Stimulated activated CD4-positive, alpha-beta T cell treated with anti-CD3 and anti-CD28 coated beads, Interleukin-4, amount 100 ng/mL, for 48 hours (primary cell): ENCODE measurements around the gene PHLDB2.

Source experiments
- DNase-seq, 2 donors: peaks; one replicate each; pipeline ENCODE4 v3.0.0-alpha.2; 2020; ENCODE audit warnings: low read depth in 2 of 2

Gene PHLDB2

DNA sequence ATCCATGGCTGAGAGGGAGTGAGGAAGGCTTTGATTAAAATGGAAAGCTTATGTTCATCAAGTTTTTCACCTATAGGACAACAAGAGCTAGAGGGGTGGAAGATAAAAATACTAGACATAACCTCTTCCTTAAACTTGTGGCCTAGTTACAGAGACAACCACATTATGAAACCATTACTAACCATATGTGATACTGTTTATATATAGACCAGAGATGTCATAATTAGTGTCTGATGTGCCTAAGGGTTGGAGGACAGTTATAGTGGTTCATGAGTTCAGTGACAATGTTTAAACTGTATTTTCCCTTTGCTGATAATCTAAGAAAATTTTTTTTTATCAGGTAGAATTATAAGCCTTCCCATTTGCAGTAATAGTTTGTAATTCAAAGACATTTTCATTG, 23.7 kb downstream of the PHLDB2 start:
- DNase-seq: no peak

DNA sequence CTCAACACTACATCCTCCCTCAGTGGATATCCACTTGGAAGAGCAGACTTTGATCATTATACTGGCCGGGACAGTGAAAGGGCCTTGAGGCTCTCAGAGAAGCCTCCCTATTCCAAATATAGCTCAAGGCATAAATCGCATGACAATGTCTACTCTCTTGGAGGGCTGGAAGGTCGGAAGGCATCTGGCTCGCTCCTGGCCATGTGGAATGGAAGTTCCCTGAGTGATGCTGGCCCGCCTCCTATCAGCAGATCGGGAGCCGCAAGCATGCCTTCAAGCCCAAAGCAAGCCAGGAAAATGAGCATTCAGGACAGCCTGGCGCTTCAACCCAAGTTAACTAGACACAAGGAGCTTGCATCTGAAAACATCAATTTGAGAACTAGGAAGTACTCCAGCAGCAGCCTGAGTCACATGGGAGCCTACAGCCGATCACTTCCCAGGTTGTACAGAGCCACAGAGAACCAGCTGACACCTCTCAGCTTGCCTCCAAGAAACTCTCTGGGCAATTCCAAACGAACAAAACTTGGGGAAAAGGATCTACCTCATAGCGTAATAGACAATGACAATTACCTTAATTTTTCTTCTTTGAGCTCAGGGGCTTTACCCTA, 25.4 kb downstream of the PHLDB2 start:
- DNase-seq: no peak

DNA sequence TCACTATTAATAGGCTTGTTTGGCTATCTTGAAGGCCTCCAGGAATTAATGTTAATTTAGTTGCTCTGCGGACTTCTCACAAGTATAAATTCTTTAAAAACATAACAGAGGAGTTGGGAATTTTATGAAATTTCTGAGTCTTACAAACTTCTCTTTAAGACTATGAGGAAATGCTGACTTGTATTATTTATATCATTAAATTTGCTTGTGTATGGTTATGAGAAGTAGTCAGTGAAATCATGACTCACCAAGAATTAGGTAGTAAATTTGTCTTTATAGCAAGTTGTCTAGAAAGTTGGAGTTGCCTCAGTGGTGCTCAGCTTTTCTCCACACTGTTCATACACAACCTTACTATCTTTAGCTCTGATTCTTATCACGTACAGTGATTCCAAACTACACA, 26.5 kb downstream of the PHLDB2 start:
- no peak for DNase-seq

DNA sequence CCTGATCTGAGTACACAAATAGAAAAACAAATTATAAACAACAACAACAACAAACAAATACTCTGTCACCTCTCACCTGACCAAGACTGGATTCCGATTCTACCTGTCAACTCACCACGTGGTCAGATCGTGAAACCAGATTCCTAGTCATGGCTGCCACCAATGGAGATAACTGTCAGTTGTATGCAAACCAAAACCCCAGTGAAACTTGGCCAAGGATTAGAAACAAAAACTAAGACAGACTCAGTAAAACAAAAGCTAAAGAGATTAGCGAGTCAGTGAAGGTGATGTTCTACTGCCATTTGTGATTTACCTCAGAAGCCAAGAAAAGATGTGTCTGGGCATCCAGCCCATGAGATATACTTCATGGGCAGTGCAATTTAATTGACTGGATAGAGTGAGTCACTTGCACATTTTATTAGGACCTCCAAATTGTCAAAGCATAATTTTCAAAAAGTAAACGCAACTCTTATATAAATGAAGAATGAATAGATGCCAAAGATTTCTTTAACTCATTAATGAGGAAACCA, 31.1 kb downstream of the PHLDB2 start:
- DNase-seq: no peak

DNA sequence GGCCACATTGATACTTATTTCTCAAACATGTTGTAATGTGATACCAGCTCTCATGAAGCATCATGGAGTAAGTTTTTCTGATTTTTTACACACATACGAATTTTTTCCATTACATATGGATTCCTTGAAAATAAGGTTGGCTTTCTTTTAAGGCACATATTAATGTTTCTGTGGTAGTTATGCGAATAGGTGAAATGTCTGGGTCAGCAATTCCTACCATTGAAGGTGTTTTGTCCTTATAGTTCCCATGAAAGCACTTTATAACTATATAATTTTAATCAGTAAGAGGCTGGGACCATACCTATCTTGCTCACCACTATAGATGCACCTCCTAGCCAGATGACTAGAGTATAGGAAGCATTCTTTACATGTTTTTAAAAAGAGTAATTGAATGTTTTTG, 33.0 kb downstream of the PHLDB2 start:
- no peak for DNase-seq

DNA sequence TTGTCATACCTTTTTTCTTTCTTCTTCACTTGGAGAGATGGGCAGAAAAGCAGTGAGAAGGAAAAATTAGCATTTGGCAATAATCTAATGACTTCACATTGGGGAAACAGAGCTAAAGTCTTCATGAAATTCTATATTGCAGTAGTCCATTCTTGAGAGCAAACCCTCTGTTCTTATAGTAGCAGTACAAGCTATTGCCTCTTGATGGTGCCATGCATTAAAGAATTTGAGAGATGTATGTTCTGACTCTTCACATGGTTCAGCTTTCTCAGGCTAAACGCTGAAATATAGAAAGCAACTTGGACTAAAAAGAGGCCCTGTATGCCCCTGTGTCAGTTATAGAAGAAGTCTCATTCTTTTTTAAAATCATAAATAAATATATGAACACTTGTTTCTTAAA, 36.0 kb downstream of the PHLDB2 start:
- no peak for DNase-seq

DNA sequence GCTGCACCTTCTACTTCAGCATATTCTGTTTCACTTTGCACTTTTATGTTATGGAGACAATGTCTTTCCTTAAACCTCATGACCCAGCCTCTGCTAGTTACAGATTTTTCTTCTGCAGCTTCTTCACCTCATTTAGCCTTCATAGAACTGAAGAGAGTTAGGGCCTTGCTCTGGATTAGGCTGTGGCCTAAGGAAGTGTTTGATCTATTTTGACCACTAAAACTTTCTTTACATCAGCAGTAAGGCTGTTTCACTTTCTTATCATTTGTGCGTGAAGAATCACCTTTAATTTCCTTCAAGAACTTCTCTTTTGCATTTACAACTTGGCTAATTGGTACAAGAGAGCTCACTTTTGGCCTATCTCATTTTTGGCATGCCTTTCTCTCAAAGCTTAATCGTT, 40.9 kb downstream of the PHLDB2 start:
- DNase-seq: no peak

DNA sequence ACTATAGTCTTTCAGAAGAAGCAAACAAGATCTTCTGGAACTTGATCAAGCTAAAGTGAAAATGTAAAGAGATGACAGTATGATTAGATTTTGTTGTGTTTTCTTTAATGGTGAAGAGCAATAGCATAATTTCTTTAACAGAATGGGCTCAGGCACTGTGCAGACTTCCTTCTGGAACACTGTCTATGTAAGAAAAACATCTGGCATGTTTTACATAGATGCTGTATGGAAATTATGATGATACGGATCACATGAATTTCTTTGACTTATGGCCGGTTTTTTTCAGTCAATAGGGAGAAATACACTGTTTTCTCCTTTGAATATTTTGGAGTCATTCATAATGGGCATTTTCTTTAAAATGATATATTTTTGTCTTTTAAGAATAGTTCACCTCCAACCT, 42.6 kb downstream of the PHLDB2 start:
- DNase-seq: no peak

DNA sequence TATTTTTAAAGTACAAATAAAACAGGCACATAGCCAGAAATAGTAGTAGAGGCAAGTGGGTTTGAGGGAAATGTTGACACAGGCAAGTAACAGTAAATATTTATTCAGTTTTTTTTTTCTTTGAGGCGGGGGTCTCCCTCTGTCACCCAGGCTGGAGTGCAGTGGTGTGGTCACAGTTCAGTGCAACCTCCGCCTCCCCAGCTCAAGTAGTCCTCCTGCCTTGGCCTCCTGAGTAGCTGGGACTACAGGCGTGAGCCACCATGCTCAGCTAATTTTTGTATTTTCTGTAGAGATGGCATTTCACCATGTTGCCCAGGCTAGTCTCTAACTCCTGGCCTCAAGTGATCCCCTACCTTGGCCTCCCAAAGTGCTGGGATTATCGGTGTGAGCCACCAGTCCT, 43.5 kb downstream of the PHLDB2 start:
- no peak for DNase-seq

DNA sequence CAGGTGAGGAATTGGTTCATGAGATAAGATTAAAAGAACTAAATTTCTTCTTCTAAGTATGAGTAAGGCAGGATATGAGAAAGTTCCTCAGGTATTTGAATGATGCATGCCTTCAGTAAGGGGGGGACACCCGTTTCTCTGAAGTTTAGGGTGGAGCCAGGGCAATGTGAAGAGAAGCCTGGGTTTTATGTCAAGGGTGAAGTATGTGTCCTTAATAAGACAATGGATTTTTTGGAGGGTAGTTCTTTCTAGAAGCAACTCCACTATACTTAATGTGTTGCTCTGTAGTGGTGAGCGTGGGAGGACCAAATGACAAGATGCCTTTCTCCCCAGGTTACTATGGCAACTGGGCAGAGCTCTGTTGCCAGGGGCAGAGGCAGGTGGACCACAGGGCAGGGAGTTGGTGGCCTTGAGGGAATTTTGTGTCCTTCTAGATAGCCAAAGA, 44.0 kb downstream of the PHLDB2 start:
- DNase-seq: no peak

DNA sequence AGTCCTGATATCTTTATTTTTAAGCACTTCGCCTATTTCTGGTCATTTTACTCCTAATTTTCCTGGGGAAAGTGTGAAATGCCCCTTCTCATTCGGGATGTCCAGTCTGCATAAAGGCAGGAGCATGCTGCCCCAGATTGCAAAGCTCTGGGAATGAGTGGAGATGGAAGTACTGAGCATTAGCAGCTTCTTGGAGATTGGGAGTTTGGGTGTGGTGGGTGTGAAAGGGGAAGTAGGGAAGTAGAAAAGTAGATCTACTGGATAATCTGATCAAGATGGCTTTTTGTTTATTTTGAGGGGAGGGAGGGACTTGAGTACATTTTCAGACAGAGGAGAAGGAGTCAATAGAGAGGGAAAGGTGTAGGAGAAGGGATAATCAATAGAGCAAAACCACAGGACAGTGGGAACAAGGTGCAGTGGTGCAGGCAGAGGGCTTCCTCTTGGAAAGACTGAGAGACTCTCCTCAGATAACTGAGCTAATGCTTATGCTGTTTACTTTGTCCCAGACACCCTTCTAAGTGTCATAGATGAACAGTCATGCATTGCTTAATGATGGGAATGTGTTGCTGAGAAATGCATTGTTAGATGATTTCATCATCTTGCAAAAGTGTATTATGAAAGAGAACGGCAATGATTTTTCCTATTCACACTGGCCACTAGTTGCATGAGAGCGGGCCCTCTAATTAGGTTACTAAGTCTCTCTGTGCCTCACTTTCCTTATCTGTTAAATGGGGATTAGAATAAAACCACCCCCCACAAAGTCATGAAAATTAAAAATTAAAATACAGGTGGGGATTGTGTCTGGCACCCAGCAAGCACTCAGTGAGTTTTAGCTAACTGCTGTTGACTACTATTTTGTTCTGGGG, 45.5 kb downstream of the PHLDB2 start:
- no peak for DNase-seq

DNA sequence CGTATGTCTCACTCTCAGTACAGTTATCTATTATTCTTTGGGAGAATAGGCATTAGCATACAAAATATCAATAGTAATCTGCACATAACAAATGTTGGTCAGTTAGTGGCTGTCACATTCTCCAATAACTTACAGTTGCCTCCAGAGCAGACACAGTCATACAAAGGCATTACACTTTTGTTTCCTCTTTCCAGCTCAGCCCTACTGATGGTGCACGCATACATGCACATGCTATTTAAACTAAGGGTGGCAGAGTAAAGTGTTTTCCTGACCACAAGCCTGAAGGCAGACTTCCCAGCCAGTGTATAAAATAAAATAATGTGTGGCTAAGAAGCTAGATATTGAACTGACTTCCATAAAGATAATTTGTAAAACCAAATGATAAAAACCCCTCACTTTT, 47.6 kb downstream of the PHLDB2 start:
- DNase-seq: no peak

DNA sequence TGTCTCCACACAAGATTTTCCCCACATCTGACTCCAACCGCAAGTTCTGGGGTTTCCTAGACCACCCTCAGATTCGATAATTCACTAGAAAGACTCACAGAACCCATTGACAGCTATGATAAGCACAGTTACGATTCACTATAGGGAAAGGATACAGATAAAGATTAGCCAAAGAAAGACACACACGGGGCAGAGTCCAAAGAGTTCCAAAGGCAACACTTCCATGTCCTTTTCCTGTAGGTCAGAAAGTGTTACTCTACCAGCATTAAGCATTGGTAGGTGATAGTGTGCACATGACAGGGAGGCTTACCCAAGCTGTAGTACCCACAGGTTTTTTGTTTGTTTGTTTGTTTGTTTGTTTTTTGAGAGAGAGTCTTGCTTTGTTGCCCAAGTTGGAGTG, 48.1 kb downstream of the PHLDB2 start:
- DNase-seq: no peak

DNA sequence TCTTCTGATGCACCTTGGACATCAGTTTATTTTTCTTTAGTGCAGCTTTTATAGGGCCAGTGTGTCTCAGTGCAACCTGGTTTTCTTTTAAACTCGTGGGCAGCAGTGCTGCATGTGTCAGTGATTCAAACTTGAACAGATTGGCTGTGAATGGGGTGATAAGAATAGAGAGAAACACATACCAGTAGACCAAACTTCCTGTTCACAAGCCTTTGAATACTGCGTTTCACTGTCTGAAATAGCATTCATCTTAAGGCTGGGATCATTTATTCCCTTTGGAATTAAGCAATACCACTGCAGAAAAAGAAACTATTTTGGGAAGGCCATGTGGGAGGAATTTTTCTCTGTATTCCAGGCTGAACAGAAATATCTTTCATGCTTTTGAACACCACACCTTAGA, 51.7 kb downstream of the PHLDB2 start:
- DNase-seq: no peak

DNA sequence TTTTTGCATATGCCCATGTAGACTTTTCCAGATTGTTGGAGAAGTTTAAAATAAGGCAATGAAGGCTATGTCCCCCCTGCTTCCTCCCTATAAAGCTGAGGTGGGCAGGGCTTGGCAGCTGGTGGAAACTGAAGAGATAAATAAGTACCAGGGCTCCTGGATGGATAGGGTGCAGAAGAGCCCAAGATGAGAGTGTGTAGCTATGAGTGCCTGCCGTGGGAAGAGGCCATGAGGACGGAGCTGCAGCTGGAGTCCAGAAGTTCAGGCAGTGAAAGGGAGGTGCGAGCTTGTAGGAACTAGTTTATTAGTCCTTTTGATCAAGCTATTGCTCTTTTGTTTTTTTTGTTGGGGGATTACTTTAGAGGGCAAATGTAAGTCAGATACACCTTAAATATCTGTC, 52.4 kb downstream of the PHLDB2 start:
- DNase-seq: no peak

DNA sequence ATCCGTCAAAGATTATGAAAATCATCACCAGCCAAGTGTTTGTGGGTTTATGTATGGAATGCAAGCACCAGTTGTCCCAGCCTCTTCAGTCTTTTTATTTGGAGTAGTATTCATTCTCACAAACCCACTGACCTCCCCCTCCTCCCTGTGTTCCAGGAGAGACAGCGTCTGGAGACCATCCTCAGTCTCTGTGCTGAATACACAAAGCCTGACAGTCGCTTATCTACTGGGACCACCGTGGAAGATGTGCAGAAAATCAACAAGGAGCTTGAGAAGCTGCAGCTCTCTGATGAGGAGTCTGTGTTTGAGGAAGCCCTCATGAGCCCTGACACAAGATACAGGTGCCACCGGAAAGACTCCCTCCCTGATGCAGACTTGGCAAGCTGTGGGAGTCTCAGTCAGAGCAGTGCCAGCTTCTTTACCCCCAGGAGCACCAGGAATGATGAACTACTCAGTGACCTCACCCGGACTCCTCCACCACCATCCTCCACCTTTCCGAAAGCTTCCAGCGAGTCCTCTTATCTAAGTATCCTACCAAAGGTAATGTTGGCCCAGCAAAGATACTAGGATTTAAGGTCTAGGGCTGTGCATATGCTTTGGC, 54.2 kb downstream of the PHLDB2 start:
- DNase-seq: no peak

DNA sequence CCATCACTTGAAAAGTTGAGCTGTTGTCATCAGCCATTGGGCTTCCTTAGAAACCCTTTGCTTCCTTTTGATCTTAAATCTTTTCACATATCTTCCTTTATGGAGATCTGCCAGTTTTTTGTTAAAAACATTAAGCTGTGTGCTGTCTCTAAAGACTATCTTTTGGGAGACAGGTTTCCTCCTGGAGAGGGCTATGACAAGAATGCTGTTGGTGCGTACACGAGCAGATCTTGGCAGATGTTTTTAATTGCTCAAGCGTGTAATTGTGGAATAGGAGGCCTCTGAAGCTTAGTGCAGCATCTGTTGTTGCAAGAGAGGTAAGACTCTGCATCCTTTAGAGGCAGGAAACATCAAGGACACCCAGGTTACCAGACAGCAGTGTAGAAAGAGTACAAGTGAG, 56.8 kb downstream of the PHLDB2 start:
- no peak for DNase-seq

DNA sequence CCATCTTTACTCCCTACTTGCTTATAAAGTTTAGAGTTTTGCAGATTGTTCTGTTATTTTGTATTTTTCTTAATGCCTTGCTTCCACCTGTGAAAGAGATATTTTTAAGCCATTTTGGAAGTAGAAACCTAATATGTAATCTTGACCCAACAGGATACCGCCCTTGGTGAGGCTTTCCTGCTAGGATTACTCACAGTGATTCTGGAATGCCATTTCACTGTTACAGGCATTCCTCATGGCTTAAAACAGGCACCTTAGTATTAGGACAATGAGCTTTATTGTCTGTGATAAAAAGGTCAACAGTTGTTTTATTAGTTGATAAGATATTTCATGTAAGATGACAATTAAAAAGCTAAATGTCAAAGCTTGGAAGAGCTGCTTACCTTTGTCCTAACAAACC, 58.2 kb downstream of the PHLDB2 start:
- no peak for DNase-seq

DNA sequence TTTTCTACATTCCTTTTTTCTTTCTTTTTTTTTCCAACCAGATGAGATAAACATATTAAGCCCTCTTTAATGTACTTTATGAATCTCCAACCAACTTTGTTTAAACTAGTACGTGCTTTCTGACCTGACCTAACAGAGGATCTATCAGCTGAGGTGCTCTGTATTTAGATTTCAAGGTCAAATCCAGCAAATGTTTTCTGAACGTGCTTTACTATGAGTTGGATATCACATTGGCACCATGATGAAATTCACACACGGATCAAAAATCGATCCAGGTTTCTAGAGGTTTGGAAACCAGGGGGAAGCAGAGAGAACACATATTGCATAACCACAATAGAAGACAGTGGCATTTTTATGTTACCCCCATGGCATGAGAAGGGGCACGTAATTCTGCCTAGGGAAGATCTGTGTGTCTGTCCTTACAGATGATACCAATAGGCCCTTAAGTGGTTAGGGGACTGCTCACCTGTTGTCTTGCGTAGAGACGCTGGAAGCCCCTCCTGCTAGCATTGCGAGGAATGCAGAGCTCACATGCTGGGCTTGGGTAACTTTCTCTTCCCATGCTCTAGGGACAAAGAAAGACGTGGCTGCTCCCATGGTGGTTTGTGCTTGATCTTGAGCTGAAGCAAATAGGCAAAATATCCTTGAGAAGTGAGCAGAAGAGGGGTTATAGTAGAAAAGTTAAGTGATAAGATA, 60.5 kb downstream of the PHLDB2 start:
- no peak for DNase-seq

DNA sequence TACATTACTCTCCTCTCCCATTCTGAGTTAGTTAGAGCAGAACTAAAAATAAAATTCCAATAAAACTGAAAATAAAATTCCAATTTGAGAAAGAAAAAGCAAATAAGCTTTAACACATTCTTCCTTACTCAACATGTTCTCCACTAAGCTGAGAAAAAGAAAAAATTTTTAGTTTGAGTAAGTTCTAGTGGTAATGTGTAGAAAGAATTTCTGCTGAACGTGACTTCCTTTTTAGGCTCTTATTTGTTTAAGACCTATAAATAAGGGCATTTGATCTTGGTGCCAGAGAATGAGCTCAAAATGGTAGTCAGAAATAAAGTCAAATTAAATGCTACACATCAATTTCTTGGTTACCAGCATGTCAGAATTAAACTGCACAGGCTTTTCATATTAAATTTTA, 62.1 kb downstream of the PHLDB2 start:
- DNase-seq: no peak

DNA sequence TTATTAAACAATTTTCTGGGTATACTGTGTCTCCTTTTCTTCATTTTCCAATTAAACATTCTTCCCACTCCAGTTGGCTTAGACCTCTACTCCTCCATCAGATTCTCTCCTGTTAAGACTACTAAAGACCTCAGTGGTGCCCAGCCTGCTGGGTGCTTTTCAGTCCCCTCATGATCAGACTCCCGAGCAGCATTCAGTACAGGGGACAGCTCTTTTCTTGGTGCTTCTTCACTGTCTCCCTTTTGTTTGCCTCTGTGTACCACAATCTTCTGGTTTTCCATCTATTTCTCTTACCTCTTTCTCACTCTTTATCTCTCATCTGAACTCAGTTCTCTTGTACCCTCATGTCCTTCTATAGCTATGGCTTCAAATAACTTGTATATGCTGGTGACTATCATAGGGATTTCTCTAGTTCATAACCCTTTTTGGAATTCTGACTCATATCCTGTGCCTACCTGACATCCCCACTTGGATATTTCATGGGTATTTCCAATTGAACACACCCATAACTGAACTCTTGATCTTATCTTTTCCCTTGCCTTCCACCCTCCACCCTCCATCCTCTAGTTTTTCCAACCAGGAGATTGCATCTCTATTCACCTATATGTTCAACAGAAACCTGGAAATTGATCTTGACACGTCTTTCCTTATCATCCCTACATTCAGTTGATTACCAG, 64.2 kb downstream of the PHLDB2 start:
- DNase-seq: no peak

DNA sequence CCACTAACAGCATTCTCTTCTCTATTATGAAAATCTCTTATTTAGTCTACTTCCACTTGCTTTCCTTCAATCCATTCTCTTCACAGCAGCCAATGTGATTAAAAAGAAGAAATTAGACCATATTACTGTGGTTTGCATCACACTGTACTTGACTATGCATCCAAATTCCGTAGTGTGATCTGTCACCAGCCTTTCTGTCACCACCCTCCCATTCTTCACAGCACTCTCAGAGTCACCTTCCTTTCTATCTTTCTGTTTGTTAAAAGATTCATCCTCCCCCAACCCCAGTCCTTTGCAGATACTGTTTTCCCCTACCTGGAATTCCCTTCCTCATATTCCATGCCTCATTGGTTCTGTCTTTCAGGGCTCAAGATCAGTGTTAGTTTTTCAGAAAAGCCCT, 64.7 kb downstream of the PHLDB2 start:
- no peak for DNase-seq
